ENCODE data around the gene FECH.
A peak's percentile ranks its signal among the peaks of the same experiment; 100 is the strongest.
"Not testable (repeated sequence)": the region's sequence is repeated elsewhere in the genome, so short reads cannot be mapped to it uniquely, and the experiment has no call there.

Gene FECH, protein sequence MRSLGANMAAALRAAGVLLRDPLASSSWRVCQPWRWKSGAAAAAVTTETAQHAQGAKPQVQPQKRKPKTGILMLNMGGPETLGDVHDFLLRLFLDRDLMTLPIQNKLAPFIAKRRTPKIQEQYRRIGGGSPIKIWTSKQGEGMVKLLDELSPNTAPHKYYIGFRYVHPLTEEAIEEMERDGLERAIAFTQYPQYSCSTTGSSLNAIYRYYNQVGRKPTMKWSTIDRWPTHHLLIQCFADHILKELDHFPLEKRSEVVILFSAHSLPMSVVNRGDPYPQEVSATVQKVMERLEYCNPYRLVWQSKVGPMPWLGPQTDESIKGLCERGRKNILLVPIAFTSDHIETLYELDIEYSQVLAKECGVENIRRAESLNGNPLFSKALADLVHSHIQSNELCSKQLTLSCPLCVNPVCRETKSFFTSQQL

DNA sequence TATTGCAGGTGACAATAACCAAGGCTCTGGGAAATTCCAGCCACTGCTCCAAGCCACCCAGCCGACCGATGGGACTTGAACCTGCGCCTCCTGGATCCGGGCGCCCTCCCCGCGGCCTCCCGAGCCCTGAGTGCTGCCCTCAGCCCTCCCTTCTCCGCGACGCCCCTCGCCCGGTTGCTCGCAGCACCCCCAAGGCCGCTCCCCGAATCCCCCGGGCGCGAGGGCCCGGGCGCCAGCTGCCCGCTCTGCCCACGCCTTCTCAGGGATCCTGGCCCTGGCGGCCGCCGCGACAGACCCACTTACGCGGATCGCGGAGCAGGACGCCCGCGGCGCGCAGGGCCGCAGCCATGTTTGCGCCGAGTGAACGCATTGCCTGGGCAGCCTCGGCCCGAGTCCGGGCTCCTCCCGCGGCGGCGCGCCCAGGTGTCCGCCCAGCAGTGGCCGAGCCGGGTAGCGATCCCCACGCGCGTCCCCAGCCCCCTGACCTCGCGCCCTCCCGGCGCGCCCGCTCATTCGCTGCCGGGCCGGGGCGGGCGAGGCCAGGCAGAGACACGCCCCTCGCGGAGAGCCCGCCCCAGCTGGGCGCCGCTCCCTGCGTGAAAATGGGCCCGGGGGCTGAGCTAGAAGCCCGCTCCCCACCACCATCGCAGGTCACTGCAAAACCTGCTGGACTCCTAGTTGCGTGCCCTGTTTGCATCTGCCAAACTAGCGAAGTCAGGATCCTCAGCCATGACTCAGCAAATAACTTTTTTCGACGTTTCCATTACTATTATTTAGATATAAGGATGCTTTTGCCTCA is at the start of gene FECH:
Gene FECH, minus strand, starts transcription at position 452 of the 799 bp plus-strand sequence. Its CDS starts 82 bp downstream, at position 370.
- DNase-seq: peak; percentile 39

DNA sequence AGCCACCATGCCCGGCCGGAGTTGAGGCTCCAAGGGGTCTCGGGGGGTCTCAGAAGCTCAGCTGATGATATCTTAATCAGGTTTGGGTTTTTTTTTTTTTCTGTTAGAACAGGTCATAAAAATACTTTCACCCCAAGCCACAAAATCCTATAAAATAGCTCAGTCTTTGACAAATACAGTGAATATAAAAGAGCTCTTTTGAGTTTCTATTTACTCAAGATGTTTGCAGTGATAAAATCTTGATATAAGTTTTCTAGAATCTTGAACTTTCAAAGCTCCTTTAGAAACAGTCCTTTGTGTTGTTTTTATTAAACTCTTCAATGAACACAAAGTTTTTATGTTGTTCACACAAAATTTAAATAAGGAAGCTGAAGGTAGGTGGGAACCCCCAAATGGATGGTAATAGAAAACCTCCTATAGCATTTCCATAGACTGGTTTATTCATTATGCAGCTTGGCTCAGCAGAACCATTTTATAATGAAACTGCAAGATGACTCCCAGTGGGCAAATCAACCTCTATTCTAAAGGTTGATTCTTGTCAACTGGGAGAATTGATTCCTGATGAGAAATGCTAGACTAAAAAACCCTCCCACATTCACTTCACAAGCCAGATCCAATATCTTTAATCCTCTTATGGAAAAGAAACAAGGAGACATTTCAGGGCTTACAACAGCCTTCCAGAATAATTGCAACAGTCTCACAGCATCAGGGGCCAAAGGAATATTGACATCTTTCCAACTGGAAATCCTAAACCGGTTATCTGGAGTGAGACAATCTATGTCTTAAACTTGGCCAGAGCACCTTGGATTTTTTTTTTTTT is 48.7 kb upstream of the FECH start:
- DNase-seq: no peak

DNA sequence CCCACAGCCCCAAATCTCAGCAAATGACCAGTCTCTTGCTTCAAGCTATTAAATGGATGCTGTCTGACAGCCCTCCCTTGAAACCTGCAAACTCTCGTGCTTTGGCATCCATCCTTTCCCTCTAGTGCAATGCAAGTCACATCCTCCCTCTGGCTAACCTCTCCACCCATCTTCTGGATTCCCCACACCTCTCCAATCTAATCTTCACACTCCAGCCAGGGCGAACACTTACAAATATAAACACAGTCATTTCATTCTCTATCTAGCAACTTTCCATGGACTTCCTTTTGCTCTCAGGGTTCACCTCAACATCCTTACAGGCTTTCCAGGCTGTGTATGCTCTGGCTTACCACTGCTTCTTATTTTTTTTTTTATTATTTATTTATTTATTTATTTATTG is 45.2 kb upstream of the FECH start:
- no peak for DNase-seq

DNA sequence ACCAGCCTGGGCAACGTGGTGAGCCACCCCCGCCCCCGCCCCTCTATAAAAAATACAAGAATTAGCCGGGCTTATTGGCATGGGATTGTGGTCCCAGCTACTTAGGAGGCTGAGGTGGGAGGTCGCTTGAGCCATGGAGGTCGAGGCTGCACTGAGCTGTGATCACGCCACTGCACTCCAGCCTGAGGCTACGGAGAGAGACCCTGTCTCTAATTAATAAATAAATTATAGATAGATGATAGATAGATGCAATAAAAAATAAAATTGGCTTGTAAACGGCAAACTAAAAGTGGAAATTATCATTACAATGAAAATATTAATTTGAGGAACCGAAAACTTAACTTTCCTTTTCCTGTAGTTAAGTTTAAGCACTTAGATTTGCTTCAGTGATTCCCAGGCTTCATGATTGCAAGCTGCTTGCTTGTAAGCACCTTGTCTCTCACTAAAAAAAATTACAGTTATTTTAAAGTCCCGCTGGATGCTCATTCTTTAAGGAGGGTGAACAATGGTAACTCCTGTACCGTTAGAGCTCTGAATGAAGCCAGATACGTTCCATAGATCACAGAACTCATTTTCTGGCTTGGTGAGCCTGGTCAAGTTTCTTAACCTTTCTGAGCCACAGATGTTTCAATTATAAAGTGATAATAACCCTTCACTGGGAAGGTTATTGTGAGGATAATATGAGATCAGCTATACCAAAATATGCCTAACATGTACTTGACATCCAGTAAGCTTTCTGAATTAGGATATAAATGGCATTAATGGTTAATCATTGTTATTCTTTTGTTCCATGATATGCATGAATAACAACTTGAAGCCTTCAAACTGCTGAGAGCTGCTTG is 44.5 kb upstream of the FECH start:
- no peak for DNase-seq

DNA sequence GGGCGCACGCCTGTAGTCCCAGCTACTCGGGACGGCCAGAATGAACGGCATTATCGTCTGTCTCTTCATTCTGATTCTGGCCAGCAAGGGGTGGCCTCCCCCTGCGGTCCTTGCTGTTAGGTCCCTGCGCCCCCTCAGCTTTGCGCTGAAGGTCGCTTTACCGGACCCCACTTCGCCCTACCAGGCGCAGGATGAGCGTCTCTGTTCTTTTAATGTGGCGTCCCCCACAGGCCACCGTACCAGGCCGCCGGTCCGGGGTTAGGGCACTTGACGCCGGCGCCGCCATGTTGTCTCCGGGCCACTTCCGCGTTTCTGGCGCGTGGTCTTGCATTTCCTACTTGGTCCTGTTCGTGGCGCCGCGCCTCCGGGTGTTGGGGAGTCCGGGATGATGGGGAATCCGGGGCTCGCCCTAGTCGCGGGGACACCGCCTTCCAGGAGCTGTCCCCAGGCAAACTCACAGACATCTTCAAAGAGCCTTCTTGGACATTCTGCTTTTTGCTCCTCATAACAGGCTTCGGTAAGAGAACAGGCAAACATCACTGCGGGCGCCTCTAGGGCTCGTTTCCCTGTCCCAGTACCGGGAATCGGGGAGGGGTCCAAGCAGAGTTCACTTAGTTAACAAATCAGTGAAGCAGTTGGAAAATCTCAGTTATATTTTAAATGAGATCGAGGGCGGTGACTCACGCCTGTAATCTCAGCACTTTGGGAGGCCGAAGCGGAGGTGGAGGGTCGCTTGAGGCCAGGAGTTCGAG is 43.7 kb upstream of the FECH start:
- peak; percentile 90 for DNase-seq

DNA sequence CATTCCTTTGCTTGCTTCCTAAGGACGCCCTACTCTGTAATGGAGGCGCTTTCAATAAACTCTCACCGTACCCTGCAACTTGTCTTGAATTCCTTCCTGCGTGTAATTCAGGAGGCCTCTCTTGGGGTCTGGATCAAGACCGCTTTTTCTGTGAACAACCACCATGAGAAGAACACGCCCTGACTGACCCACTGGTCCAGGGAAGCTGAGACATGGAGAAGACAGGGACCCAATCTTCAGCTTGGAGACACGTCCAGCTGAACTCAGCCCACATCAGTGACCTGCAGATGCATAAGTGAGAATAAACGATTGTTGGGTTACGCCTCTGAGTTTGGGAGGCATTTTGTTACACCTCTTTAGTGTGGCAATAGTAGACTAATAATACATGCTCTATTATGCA is 42.9 kb upstream of the FECH start:
- DNase-seq: no peak

DNA sequence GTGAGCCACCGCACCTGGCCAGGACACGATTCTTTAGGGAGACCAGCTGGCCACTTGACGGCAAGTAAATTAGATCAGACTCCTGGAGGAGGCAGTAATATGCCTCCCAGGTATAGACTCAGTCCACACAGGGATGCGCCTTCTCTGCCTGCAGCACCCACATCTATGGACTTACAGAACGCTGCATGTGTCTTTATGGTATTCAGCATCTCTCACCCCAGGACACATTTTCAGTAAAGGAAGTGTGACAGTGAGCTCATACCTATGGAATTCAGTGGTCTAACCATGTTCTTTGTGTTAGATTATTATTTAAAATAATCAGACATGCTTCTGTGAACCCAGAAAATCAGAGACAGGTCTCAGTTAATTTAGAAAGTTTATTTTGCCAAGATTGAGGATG is 41.0 kb upstream of the FECH start:
- DNase-seq: no peak

DNA sequence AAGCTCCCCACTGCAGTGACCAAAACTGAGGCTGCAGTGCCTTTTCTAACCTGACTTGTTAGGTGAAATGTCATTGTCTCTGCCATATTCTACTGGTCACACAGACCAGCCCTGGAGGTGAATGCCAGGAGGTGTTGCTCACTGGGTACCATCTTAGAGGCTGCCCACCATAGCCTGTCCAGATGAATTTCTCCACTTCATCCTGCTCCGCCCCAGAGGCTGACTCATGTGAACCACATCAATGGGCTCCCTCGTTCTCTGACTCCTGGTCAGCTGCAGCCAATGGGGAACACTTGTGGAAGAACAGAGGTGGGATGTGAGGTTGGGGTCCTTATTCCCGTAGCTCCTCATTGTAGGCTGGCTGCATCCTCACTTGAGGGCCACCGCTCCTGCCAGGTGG is 38.5 kb upstream of the FECH start:
- DNase-seq: no peak

DNA sequence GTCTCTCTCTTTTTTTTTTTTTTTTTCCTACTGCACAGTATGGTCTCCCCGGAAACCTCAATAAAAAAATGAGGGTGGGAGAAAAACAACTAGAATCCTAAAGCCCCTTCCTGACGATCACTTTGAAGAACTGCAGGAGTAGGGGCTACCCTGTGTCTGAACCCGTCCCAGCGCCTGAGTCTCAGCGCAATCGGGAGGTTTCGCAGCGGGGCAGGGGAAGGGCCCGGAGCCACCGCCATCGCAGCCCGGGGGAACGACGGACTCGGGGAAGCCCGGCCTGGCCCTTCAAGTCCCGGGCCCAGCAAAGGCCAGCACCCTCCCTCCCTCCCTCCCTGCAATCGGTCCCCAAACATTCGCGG is 34.7 kb upstream of the FECH start:
- no peak for DNase-seq

DNA sequence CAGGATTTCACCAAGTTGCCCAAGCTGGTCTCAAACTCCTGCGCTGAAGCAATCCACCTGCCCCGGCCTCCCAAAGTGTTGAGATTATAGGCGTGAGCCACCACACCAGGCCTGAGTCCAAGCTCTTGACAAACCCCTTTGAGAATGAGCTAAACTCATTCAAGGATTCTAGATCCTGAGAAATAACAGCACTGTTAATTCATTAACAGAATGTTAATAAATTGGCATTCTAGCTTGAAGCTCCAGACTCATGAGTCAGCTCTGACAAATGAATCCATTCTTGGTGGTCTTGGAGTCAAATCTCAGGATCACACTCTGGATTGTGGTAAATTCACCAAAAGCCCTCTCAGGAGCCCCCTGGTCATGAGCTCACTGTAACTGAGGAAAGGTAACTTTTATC is 33.4 kb upstream of the FECH start:
- no peak for DNase-seq

DNA sequence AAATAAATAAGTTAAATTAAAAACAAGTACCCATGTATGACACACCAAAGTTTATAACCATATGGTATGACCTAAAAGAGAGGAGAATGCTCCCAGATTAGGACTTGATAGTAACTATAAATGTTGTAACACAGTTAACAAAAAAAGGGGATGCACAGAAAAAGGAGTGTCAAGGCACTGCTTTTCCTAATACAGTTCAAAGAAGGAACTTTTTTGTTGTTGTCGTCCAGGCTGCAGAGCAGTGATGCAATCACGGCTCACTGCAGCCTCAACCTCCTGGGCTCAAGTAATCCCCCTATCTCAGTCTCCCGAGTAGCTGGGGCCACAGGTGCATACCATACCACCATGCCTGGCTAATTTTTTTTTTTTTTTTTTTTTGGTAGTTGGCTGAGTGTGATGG is 32.4 kb upstream of the FECH start:
- no peak for DNase-seq

DNA sequence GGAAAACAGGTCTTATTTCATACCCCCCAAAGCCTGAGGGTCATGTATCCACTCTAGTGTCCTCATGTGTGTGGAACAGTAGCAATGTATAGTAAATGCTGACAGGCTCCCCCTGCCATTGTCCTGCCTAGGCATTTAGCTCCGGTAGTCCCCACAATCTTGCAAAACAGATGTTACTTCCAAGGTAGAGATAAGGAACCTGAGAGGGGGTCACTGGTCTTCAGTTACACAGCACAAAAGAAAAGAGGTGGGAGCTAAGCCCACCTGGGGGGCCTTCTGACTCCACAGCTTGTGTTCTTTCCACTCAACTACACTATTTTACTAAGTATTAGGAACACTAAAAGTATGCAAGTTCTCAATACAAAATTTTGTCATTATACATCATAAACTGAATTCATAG is 17.4 kb upstream of the FECH start:
- DNase-seq: no peak

DNA sequence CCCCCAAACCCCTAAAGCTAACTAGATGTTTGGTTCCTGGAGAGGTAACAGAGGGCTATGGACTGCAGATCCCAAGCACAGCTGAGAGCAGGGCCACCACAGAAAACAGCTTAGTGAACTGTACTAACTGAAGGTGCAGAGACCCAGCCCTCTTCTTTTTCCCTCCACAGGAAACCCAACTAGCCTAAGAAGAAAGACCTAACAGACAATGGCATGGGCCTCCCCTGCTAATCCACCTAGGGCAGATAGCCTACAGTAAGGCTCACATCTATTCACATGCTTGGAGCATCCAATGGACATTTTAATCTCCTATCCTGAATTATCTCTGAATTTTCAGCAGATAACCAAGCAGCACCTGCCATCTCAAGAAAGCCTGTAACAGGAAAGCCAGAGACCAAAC is 8.8 kb upstream of the FECH start:
- DNase-seq: no peak

DNA sequence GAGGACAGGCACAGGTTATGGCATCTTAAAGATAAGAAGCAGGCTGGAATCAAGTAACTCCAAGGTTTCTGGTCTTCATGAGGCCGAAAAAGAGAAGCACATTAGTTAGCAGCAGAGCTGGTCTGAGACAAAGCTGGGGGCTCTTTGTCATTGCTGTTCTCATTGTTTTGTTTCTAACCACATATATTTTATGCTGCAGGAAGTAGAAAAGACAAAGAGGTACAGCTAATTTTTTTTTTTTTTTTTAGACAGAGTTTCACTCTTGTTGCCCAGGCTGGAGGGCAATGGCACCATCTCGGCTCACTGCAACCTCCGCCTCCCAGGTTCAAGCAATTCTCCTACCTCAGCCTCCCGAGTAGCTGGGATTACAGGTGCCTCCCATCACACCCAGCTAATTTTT is 6.2 kb upstream of the FECH start:
- not testable (repeated sequence) for DNase-seq

DNA sequence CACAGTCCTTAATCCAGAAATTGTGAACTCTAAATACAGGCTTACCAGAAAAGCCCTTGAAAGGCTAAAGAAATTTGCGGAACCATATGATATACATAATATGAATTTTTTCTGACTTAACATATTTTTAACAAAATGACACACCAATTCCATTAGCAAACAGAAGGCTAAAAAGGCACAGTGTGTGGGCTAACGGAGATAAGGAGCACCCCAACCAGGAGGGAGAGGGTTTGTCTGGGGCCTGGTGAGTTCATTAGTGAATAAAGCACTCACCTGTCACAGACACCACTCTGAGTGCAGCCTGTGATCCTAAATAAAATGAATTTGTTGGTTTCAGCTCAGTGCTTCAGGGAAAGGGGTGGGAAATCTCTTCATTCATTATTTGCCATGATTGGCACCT is 2.7 kb upstream of the FECH start:
- no peak for DNase-seq

DNA sequence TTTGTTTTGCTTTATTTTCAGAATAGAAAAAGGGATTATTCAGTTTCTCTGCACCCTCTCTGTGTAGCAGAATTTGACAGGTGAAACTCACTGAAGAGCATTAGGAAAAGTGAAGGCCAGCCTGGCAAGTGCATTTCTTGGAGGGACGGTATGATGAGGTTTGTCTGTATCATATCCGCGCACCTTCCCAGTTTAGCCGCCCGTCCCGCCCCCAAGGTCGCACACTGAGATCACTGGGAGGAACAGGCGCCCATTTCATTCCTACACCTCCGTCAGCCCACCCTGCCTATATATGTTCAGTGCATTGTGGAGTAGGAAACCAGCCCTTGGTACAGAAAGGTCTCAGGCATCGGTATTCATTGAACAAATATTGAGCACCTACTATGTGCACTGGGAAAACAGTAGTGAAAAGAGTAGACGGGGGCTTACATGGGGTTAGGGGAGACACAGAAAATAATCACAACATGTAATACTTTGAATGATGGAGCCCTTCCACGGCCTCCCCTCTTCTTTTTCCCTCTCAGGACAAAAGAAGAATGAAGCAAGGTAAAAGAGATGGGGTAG is 678 bp upstream of the FECH start:
- no peak for DNase-seq

DNA sequence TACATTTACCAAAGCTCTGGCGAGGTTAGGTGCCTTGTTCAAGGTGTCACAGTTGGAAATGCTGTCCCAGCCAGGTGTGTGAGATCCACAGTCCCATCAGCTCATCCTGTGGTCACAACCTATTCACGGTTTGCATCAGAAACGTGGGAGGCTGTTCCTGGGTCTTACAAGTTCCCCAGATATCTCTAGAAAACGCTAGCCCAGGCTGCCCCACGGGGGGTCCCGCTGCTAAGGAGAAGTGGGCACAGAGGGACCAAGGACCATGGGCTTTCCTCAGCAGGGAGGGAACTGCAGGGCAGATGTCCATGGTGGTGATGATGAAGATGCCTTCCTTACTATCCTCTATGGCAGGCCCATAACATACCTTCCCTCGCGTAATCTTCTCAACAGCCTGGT is 649 bp downstream of the FECH start:
- DNase-seq: no peak

DNA sequence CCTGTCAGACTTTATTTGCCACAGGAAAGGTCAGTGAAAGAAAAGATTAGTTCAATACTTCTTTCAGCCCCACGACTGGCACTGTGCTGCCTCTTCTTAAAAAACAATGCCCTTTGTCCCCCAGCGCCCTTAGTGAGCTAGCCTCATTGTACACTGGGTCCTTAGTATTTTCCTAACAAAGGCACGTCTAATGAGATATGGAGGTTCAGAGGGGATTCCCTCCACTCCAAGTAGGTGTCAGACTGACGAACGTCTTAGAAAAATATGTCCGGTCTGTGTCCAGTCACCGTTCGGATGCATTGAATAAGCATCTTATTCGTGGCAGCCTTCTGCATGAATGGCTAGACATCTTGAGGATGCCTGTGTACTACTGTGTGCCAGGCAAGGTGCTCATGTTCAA is 1.1 kb downstream of the FECH start:
- no peak for DNase-seq

DNA sequence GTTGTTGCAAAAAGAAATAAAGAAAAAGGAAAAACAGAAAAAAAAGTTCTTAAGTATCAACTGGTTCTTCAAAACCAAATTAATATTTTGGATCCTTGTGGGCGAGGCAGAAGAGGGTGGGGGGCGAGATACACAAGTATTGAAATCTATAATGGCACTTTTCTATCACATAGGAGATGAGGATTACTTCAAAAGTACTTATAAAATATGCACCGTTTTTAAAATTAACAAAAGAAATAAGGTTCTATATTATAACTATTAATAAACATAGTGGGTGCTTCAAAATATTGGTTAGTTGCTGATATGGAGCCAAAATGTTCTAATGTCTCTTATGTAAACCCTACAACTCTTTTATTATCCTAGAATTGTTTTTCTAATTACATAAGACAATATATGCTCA is 2.1 kb downstream of the FECH start:
- DNase-seq: no peak

DNA sequence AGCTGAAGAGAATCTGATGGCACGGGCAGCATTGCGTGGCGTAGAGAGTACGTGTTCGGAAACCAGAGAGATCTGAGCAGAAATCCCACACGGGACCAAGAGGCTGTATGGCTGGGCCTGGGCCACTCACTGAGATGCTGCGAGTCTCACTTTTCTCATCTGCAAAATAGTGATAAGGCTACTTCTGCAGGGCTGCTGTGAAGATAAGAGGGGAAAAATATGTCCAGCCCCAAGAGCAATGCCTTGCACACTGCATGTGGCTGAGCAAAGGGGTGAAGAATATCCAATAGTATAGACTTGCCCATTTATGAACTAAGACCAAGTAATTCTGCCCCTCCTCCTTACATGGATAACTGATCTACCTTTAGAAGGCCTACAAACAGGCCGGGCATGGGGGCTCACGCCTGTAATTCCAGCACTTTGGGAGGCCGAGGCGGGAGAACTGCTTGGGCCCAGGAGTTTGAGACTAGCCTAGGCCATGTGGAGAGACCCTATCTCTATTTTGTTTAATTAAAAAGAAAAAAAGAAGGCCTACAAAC is 3.1 kb downstream of the FECH start:
- no peak for DNase-seq

DNA sequence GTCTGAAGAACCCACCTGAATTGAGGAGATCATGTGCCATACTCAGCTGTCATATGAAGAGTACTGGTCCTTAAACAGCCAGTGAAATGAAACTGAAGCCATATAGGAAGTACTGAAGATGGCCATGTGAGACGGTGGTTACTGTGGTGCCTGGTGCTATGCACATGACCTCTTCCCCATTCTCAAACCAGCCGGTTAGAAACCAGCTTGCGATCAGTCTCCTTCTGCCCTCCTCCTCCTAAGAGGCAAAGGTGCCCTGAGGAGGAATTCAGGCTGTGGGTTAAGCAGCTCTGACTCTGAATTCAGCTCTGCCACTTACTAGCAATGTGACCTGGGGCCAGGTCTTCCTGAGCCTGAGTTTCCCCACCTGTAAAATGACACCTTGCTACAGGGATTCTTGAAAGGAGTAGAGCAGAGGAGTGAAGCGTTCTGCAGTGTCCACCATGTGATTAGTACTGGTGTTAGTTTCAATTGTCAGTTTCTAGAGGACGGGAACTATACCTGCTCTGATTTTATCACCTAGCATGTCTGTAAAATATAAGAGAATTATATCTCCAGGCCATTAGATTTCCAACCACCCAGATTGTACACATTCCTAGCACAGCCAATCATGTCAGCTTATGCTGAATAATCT is 5.1 kb downstream of the FECH start:
- no peak for DNase-seq

Measured in activated T-cell treated with anti-CD3 and anti-CD28 coated beads for 4 hours (primary cell).